Measurements from ENCODE around the gene ZNF469.

DNA sequence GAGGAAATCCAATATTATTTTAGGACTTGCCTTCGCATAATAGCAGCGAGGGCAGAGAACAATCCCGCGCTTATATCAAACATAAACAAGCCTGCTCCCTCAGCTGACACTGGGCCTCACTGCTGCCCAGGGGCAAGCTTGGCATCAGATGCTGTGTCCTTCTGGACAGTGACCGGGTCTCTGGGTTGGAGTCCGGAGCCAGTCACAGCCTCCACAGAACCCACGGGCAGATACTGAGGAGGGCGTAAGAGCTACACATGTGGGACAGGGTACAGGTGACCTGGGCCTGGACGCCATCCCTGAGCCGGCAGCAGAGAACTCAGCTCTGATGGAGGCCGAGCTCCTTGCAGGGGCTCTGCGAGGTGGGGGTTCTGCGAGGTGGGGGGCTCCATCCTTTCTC is 14.7 kb upstream of the ZNF469 start:
- TF ChIP-seq, protein P1, sequence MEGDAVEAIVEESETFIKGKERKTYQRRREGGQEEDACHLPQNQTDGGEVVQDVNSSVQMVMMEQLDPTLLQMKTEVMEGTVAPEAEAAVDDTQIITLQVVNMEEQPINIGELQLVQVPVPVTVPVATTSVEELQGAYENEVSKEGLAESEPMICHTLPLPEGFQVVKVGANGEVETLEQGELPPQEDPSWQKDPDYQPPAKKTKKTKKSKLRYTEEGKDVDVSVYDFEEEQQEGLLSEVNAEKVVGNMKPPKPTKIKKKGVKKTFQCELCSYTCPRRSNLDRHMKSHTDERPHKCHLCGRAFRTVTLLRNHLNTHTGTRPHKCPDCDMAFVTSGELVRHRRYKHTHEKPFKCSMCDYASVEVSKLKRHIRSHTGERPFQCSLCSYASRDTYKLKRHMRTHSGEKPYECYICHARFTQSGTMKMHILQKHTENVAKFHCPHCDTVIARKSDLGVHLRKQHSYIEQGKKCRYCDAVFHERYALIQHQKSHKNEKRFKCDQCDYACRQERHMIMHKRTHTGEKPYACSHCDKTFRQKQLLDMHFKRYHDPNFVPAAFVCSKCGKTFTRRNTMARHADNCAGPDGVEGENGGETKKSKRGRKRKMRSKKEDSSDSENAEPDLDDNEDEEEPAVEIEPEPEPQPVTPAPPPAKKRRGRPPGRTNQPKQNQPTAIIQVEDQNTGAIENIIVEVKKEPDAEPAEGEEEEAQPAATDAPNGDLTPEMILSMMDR (conservative IDR thresholded peaks at IDR 0.05; ENCODE audit: low read depth, low read length), result no peak
- TF ChIP-seq EZH2 (IDR thresholded peaks at IDR 0.05; ENCODE audit: borderline replicate concordance, low read depth, low read length, poor library complexity, severe bottlenecking), result no peak

All from A673 (cell line).